HUES48 (cell line): ENCODE data around the gene TRIM10.

ENCODE experiments used
- H3K27ac ChIP-seq: one replicate; pipeline ENCODE4 v1.7.0; 2013; ENCODE audit warnings: low read depth, low read length, inconsistent platforms
- H3K27me3 ChIP-seq: 2 replicates; pipeline ENCODE4 v1.6.1; 2013; ENCODE audit warnings: mild to moderate bottlenecking, low read length; ENCODE audit not compliant: control insufficient read depth, insufficient read depth
- H3K36me3 ChIP-seq: 2 replicates; pipeline ENCODE4 v1.6.1; 2013; ENCODE audit warnings: low read length; ENCODE audit not compliant: control insufficient read depth, insufficient read depth
- H3K4me1 ChIP-seq: 2 replicates; pipeline ENCODE4 v1.6.1; 2013; ENCODE audit warnings: mild to moderate bottlenecking, low read length; ENCODE audit not compliant: control insufficient read depth, insufficient read depth
- H3K4me3 ChIP-seq: 2 replicates; pipeline ENCODE4 v1.5.1; 2013; ENCODE audit warnings: mild to moderate bottlenecking, low read depth, low read length
- H3K9ac ChIP-seq: 2 replicates; pipeline ENCODE4 v1.6.1; 2013; ENCODE audit warnings: mild to moderate bottlenecking, low read depth, low read length, moderate library complexity
- H3K9me3 ChIP-seq: 2 replicates; pipeline ENCODE4 v1.6.1; 2013; ENCODE audit warnings: low read length; ENCODE audit not compliant: control insufficient read depth, insufficient read depth

The TRIM10 gene

DNA sequence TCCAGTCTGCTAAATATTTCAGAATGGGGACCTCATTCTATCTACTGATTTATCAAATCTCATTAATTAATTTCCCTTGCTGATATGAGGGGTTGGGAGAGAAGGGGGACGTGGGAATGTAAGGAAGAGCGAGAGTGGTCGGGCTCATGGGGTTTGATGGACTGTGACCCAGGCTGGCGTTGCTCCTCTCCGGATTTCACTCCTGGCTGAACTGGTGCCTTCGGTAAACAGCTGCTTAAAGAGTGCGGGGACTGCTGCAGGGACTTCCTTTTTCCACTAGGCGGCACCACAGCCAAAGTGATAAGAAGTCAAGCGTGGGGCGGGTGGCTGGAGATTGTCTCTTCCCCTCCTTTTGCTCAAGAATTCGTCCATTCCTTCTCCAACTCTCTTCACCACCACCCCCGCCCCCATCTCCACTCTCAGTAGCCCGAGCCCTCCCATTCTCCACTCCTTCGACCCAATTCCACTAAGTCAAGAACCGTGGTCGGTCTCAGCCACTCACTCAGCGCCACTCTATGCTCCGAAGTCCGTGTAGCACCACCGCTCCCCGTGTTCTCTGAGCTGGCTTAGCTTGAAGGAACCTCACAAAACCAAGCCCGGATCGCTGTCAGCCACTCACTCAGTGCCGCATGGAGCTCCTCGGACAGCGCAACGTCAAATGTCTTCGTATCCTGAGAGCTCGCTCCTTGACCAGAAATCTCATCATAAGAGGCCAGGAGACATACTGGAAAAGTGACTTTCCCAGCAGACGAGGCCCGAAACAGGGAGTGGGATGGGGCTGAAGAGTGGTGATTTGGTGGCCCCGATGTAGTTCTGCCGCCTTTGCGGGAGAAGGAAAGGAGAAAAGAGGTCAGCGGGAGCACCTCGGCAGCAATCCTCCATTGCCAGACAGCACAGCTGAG, 57.8 kb downstream of the TRIM10 start:
- Histone ChIP-seq H3K9ac (no peak overlapping the region), H3K4me1 (peaks cover 25% of the 10 kb centered on the region), H3K27me3 (peaks cover 75% of the 10 kb centered on the region), H3K36me3 (no peaks in the 10 kb centered on the region), H3K27ac (no peak overlapping the region), H3K9me3 (no peaks in the 10 kb centered on the region), H3K4me3 (peak overlapping the region; percentile 64)

GRCh38 chr6:30102414-30102969, 58.5 kb downstream of the TRIM10 start:
- Histone ChIP-seq H3K4me3 (peak overlapping the region; percentile 65), H3K9ac (no peak overlapping the region), H3K9me3 (no peaks in the 10 kb centered on the region), H3K4me1 (peaks cover 25% of the 10 kb centered on the region), H3K27me3 (peaks cover 83% of the 10 kb centered on the region), H3K27ac (no peak overlapping the region), H3K36me3 (no peaks in the 10 kb centered on the region)
